ENCODE results near the gene NOCT.
"Not testable (repeated sequence)": the region's sequence is repeated elsewhere in the genome, so short reads cannot be mapped to it uniquely, and the experiment has no call there.

The NOCT gene

GRCh38 chr4:139015269-139015947, at the start of gene NOCT:
Gene NOCT, plus strand, starts transcription at chr4:139015781. Its CDS starts 201 bp downstream, at chr4:139015982.
- peak; percentile 52 to 96 (median 86) for DNase-seq

DNA sequence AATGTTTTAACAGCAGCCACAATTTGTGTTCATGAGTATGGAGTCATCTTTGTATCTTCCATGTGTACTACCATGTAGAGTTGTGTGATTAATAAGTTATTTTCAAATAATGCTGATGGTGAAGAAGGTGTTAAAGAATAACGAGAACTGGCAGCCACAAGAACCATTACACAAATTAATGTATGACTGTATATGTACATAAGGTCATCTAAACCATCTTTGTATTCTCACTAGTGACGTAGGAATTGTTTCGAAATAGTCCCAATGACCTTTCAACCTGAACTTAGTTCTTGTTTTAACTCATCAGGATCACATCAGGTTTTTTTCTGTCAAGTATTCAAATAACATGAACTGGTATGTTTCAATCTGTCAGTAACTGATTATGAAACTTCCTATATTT, 48.3 kb upstream of the NOCT start:
- no peak for DNase-seq

- no peak for DNase-seq
These were observed 42.4 kb upstream of the NOCT start for GRCh38 chr4:138972956-138973801.

DNA sequence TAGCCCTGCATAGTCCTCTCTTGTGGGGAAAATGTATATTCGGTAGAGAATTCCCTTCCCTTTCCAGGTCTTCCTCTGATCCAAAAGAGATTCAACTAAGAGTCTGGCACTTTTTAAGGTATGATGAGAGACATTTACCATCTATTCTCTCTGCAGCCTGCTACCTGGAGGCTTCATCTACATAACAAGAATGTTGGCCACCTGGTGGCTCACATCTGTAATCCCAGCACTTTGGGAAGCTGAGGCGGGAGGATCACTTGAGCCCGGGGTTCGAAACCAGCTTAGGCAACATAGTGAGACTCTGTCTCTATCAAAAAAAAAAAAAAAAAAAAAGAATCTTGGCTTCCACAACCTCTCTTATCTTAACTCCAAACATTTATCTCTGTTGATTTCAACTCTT, 40.4 kb upstream of the NOCT start:
- DNase-seq = no peak

DNA sequence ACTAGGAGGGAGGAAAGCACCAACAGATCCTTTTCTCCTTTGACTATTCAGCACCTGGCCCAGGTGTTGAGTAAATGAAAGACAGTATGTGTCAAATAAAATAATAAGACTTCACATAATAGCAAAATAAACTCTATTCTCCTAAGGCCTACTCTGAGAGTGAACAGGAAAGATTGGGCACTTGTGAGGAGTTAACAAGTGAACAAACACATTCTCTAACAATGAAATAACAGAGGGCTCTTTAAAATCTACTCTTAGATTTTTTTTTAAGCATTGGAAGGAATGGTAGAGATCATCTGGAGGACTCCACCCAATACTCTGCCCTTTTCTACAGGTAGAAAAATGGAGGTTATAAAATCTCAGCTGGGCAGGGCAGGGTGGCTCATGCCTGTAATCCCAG, 39.1 kb upstream of the NOCT start:
- no peak for DNase-seq

GRCh38 chr4:138977524-138977923, 38.1 kb upstream of the NOCT start:
- DNase-seq = no peak

- no peak for DNase-seq
These were observed 37.5 kb upstream of the NOCT start for GRCh38 chr4:138978028-138978585.

DNA sequence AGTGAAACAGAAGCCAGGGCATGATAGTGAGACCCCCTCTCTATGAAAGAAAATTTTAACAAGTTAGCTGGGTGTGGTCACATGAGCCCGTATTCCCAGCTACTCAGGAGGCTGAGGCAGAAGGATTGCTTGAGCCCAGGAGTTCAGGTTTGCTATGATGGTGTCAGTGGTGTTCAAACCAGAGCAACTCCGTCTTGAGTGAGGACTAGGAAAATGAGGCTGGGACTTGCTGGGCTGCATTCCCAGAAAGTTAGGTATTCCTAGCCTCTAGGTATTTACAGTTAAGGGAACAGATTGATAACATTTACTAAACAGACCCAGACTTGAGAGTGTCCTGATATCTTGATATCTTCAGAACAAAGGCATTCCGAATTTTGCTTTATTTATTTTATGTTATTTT, 37.0 kb upstream of the NOCT start:
- no peak for DNase-seq

DNA sequence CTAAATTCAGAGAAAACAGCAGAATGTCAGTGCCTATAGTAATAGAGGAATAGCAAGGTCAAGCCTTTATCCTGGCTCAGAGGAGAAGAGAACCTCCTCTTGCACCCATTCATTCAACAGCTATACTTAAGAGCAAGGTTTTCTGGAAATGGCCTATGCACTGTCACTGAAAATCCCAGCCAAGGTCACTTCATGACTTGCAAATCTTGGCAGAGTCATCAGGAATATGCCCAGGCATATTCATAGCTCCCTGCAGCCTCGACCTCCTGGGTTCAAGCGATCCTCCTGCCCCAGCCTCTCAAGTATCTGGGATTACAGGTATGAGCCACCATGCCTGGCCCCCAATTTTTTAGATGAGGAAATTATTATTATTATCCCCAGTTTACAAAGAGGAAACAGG, 35.8 kb upstream of the NOCT start:
- DNase-seq = no peak

DNA sequence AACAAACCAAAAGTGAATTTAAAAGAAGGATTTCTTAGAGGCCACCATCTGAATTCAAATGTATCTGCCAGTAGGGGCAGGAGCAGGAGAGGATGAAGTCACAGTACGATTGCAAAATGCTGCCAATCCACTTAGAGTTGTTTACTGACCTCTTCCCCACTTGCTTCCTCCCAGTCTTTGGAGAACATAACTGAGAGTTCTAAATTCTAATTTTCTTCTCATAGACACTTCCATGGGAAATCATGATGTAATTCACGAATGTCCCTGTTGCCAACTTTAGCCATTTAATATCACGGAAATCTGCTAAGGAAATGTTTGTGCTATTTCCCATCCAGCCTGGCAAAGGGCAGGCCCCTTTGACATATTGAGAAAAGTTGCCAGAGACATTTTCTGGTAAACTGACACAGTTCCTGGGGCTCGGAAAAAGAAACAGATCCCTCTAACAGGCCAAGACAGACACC, 33.6 kb upstream of the NOCT start:
- DNase-seq = peak in 3 of 14 donors; percentile 15 to 41 (median 34)

GRCh38 chr4:138982754-138983153, 32.8 kb upstream of the NOCT start:
- DNase-seq = no peak

DNA sequence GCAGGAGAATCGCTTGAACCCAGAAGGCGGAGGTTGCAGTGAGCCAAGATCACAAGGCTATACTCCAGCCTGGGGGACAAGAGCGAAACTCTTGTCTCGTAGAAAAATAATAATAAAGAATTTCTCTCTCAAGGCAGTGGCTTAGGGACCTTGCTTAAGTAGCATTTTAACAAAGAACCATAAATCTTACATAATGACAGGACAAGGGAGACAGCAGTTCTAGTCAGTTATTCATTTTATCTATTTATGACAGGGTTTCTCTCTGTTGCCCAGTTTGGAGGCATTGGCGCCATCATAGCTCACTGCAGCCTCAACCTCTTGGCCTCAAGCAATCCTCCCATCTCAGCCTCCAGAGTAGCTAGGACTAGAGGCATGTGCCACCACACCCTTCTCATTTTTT, 31.9 kb upstream of the NOCT start:
- no peak for DNase-seq

DNA sequence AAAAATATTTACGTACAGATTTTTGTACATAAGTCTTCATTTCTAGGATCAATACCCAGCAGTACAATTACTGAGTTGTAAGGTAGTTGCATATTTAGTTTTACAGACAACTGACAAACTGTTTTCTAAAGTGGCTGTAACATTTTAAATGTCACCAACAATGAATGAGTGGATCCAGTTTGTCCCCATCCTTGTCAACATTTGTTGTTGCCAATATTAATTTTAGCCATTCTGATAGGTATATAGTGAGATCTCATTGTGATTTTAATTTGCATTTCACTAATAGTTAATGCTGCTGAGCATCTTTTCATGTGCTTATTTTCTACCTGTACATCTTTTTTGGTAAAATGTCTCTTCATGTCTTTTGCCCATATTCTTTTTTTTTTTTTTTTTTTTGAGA, 30.9 kb upstream of the NOCT start:
- no peak for DNase-seq

GRCh38 chr4:138992676-138993075, 22.9 kb upstream of the NOCT start:
- DNase-seq = no peak

- no peak for DNase-seq
These were observed 19.5 kb upstream of the NOCT start for GRCh38 chr4:138996090-138996489.

DNA sequence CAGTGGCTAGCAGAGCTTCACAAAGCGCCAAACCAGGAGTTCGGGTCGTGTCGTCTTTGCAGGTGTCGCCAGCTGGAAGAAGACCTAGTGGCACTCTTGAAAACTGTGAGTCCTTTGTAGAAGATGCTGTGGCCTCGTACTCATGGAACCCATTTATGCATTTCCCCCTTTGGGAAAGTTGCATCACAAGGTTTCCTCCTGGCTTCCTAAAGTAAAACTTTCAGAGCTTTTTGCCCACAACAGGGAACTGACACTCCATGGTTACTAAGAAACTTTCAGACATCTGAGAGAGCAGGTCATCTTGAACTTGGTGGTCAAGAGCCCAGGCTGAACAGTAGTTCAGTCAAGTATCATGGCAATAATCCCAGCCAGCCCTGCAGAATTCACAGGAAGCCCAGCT, 15.9 kb upstream of the NOCT start:
- no peak for DNase-seq

DNA sequence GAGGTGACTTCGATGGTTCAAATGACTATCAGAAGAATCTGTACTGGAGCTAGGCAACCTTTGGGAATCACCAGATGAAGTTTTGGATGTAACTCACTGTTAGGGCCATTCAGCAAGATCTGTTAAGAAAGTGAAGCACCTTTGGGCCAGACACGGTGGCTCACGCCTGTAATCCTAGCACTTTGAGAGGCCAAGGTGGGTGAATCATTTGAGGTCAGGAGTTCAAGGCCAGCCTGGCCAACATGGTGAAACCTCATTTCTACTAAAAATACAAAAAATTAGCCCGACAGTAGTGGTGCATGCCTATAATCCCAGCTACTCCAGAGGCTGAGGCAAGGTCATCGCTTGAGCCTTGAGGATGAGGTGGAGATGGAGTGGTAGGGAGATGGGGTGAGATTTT, 15.4 kb upstream of the NOCT start:
- DNase-seq = not testable (repeated sequence)

DNA sequence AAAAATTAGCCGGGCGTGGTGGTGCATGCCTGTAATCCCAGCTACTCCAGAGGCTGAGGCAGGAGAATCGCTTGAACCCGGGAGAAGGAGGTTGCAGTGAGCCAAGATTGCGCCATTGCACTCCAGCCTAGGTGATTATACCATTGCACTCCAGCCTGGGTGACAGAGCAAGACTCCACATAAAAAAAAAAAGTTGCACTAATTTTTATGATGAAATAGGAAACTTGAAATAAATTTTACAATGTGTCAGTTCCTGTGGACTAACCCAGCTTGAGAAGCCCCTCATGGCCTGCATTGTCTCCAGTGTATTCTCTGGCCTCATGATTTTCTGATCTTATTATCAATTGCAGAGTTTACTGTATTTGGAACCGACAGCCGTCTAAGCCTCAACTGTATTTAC, 14.2 kb upstream of the NOCT start:
- DNase-seq = not testable (repeated sequence)

GRCh38 chr4:139003668-139004067, 11.9 kb upstream of the NOCT start:
- not testable (repeated sequence) for DNase-seq

GRCh38 chr4:139005774-139006173, 9.8 kb upstream of the NOCT start:
- DNase-seq = no peak

GRCh38 chr4:139007640-139008039, 7.9 kb upstream of the NOCT start:
- DNase-seq = no peak

- not testable (repeated sequence) for DNase-seq
These were observed 7.3 kb upstream of the NOCT start for GRCh38 chr4:139008278-139008677.

DNA sequence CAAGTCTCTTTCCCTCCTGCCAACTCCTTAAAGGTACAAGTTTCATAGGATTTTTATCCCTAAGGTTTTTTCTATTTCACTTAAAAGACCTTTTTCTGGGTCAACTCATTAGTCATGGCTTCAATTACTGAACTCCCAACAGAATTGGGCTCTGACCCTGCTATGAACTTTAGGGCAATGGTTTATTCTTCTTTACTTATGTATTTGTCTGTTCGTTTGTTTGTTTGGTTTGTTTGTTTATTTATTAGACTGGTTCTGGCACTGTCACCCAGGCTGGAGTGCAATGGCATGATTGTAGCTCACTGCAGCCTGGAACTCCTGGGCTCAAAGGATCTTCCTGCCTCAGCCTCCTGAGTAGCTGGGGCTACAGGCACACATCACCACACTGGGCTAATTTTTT, 5.9 kb upstream of the NOCT start:
- DNase-seq = no peak
